ENCODE measurements around the gene OR2T4. TPM values are rescaled to one million over a fixed set of nuclear protein-coding genes. Genes with fewer than 3 reads are reported as not detected.

OR2T4 gene
- total RNA-seq, 1 donor from 2014 or later = not detected

GRCh38 chr1:248372394-248372793, 10.9 kb downstream of the OR2T4 start:
- H3K4me2 ChIP-seq = no peak overlapping the region
- H3K36me3 Mint-ChIP-seq = no peaks in the 10 kb centered on the region
- H3K4me3 Mint-ChIP-seq = no peak overlapping the region
- H3K9ac ChIP-seq = no peak overlapping the region
- H3K79me2 ChIP-seq (ENCODE audit: low read depth) = no peaks in the 10 kb centered on the region
- TF ChIP-seq CTCF (IDR thresholded peaks at IDR 0.05) = no peak
- TF ChIP-seq EZH2phosphoT487 (IDR thresholded peaks at IDR 0.05) = no peak
- no peak for TF ChIP-seq EZH2 (IDR thresholded peaks at IDR 0.05)
- no peaks in the 10 kb centered on the region for H3K36me3 ChIP-seq
- H3K4me1 Mint-ChIP-seq = no peaks in the 10 kb centered on the region
- peaks cover 32% of the 10 kb centered on the region for H3K9me3 ChIP-seq (ENCODE audit: low read depth)
- no peak overlapping the region for H3K4me3 ChIP-seq
- no peak overlapping the region for H3K27ac ChIP-seq
- no peaks in the 10 kb centered on the region for H3K27me3 ChIP-seq
- DNase-seq (ENCODE audit: low spot score) = no peak
- no peaks in the 10 kb centered on the region for H3F3A ChIP-seq (ENCODE audit: low read depth)
- H2AFZ ChIP-seq (replicated peaks) = no peak overlapping the region
- no peaks in the 10 kb centered on the region for H3K27me3 Mint-ChIP-seq (ENCODE audit: insufficient read depth, low read depth)
- peaks cover 46% of the 10 kb centered on the region for H3K9me3 Mint-ChIP-seq
- H3K27ac Mint-ChIP-seq = no peak overlapping the region
- no peaks in the 10 kb centered on the region for H4K20me1 ChIP-seq (ENCODE audit: low read depth)
- no peaks in the 10 kb centered on the region for H3K4me1 ChIP-seq

DNA sequence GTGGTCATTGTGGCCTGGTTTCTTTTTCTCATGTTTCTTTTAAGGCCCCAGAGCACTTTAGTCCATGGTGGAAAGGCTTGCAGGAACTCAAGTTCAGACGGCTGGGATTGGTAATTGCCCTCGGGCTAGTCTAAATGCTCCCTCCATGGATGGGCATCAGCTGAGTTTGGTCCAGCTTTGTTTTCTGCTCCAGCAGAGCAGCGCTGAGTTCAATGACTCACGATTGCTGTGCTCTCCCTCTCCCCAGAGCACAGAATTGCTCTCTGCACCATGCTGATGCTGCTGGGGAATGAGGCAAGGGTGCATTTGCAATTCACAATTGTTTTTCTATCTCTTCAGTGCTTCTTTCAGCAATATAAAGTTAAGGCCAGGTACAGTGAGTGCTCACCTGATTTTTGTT, 12.3 kb downstream of the OR2T4 start:
- H3K36me3 Mint-ChIP-seq = no peaks in the 10 kb centered on the region

GRCh38 chr1:248375446-248375845, 14.0 kb downstream of the OR2T4 start, which contains the start of gene OR2T6:
Gene OR2T6 (plus strand): TSS chr1:248375746. CDS start chr1:248387609, 11,863 bp downstream.
- Histone ChIP-seq H3K27me3 (no peaks in the 10 kb centered on the region), H3K36me3 (no peaks in the 10 kb centered on the region), H3K79me2 (ENCODE audit: low read depth) (no peaks in the 10 kb centered on the region), H3K4me3 (no peak within 1 kb of the TSS), H4K20me1 (ENCODE audit: low read depth) (no peaks in the 10 kb centered on the region), H2AFZ (replicated peaks) (no peak within 1 kb of the TSS), H3K9ac (no peak within 1 kb of the TSS), H3K9me3 (ENCODE audit: low read depth) (peaks cover 29% of the 10 kb centered on the region), H3K4me2 (no peak within 1 kb of the TSS), H3F3A (ENCODE audit: low read depth) (no peaks in the 10 kb centered on the region), H3K4me1 (no peaks in the 10 kb centered on the region), H3K27ac (no peak within 1 kb of the TSS)
- H3K4me3 Mint-ChIP-seq = no peak within 1 kb of the TSS
- TF ChIP-seq EZH2 (IDR thresholded peaks at IDR 0.05) (no peak), CTCF (IDR thresholded peaks at IDR 0.05) (no peak), EZH2phosphoT487 (IDR thresholded peaks at IDR 0.05) (no peak)
- H3K9me3 Mint-ChIP-seq = peaks cover 34% of the 10 kb centered on the region
- H3K36me3 Mint-ChIP-seq = no peaks in the 10 kb centered on the region
- no peak within 1 kb of the TSS for H3K27ac Mint-ChIP-seq
- no peaks in the 10 kb centered on the region for H3K4me1 Mint-ChIP-seq
- no peaks in the 10 kb centered on the region for H3K27me3 Mint-ChIP-seq (ENCODE audit: insufficient read depth, low read depth)
- DNase-seq (ENCODE audit: low spot score) = no peak

More for the DNA sequence above, 12.3 kb downstream of the OR2T4 start:
- Histone ChIP-seq H3K36me3 (no peaks in the 10 kb centered on the region), H3K79me2 (ENCODE audit: low read depth) (no peaks in the 10 kb centered on the region), H3K9me3 (ENCODE audit: low read depth) (peaks cover 34% of the 10 kb centered on the region), H2AFZ (replicated peaks) (no peak overlapping the region), H3K27me3 (no peaks in the 10 kb centered on the region), H3K4me2 (no peak overlapping the region), H3K4me1 (no peaks in the 10 kb centered on the region), H3K9ac (no peak overlapping the region), H3F3A (ENCODE audit: low read depth) (no peaks in the 10 kb centered on the region), H4K20me1 (ENCODE audit: low read depth) (no peaks in the 10 kb centered on the region), H3K27ac (no peak overlapping the region), H3K4me3 (no peak overlapping the region)
- Mint-ChIP-seq H3K27me3 (ENCODE audit: insufficient read depth, low read depth) (no peaks in the 10 kb centered on the region), H3K9me3 (peaks cover 43% of the 10 kb centered on the region), H3K4me3 (no peak overlapping the region), H3K4me1 (no peaks in the 10 kb centered on the region), H3K27ac (no peak overlapping the region)
- no peak for DNase-seq (ENCODE audit: low spot score)
- TF ChIP-seq CTCF (IDR thresholded peaks at IDR 0.05) (no peak), EZH2phosphoT487 (IDR thresholded peaks at IDR 0.05) (no peak), EZH2 (IDR thresholded peaks at IDR 0.05) (no peak)

All from neural progenitor cell (in vitro differentiated cells).